ENCODE measurements around the gene SLC25A24. TPM values are rescaled to one million over a fixed set of nuclear protein-coding genes. Genes with fewer than 3 reads are reported as not detected.
A peak's percentile ranks its signal among the peaks of the same experiment; 100 is the strongest.

The SLC25A24 gene
- total and polyA plus RNA-seq, 9 of the 15 experiments (the other 6 are each of a cell fraction or from before 2014, with no cell fraction given): 6.9 to 34.9 (median 25.4) TPM

- TF ChIP-seq TCF7 (IDR thresholded peaks at IDR 0.05; ENCODE audit: borderline replicate concordance): no peak
- TF ChIP-seq PURB (CRISPR knock-in tag; IDR thresholded peaks at IDR 0.05; ENCODE audit: low read depth): no peak
- TF ChIP-seq CSDE1 (IDR thresholded peaks at IDR 0.05): no peak
- no peak for TF ChIP-seq CEBPZ (IDR thresholded peaks at IDR 0.05; ENCODE audit: borderline replicate concordance, low read depth, low read length)
- TF ChIP-seq TAF15 (IDR thresholded peaks at IDR 0.05; ENCODE audit: low read depth, low read length): no peak
- TF ChIP-seq ZNF239 (CRISPR knock-in tag; IDR thresholded peaks at IDR 0.05): 0 out of 2 replicates have a peak, but pooled peaks have one; percentile 8
- no peak for TF ChIP-seq TCF15 (CRISPR knock-in tag; IDR thresholded peaks at IDR 0.05)
- peak; percentile 46; the same call in 1 of the 2 replicates for TF ChIP-seq ETV1 (tag; conservative IDR thresholded peaks at IDR 0.05; ENCODE audit: low read depth)
- TF ChIP-seq DIDO1 (tag; IDR thresholded peaks at IDR 0.05; ENCODE audit: low read depth): no peak; the same call in 1 of the 2 replicates
- TF ChIP-seq ZNF174 (CRISPR knock-in tag; IDR thresholded peaks at IDR 0.05): no peak
- no peak for TF ChIP-seq MAFK (IDR thresholded peaks at IDR 0.05; ENCODE audit: low read length)
- TF ChIP-seq E2F6 (IDR thresholded peaks at IDR 0.05; ENCODE audit: borderline replicate concordance in 1 of 2, extremely low read depth in 1 of 2, insufficient read depth in 1 of 2, insufficient read length in 1 of 2, low read depth in 1 of 2, low read length in 1 of 2, poor library complexity in 1 of 2, severe bottlenecking in 1 of 2): peak; percentile 48 to 55
- no peak; the same call in 1 of the 2 replicates for TF ChIP-seq USF1 (CRISPR knock-in tag; IDR thresholded peaks at IDR 0.05)
Measured at GRCh38 chr1:108199781-108200686, at the start of gene SLC25A24 (continued).

Data from K562 (cell line).